K562 (cell line): Measurements from ENCODE around the gene NENF. TPM values are rescaled to one million over a fixed set of nuclear protein-coding genes. Genes with fewer than 3 reads are reported as not detected.

Source experiments
- ATAC-seq: fragments of 200-7000 bp; cut with Tn5 transposase; 3 replicates; pipeline ENCODE4 v1.9.1; 2020; ENCODE audit warnings: moderate library complexity
- BruUV-seq: library from RNA; stranded (reverse); fragments of 400-500 nt; replicated peaks from 2 replicates; lab custom pipeline; 2021; lab: Mats Ljungman, UMichigan
- CTCF ChIA-PET: fragments of 300-600 bp; formaldehyde crosslinking; extraction: SDS; loops from one replicate; lab custom pipeline; 2021; ENCODE audit warnings: low intra/inter-chr PET ratio; lab: Yijun Ruan, JAX
- POLR2A ChIA-PET: fragments of 300-600, 350-650 bp; sonication (Branson Sonifier 250); formaldehyde crosslinking; extraction: SDS; loops from one replicate; lab custom pipeline; 2021; ENCODE audit warnings: antibody characterized with exemption, inconsistent platforms; lab: Yijun Ruan, JAX
- DNase-seq, 4 experiments: peaks; one replicate each; pipeline versions ENCODE4 v3.0.0 to v3.0.0-alpha.2; 2011 to 2018; ENCODE audit warnings: low spot score in 3 of 4, mixed read lengths in 3 of 4; ENCODE audit errors: extremely low read depth in 1 of 4
- FAIRE-seq: peaks from 2 replicates; lab custom pipeline; 2011; peaks lifted over from hg19 to GRCh38; lab: Jason Lieb, UNC
- H2AFZ ChIP-seq: 2 replicates; pipeline ENCODE4 v1.6.0; 2011; ENCODE audit warnings: low read depth, low read length, control low read depth, inconsistent platforms
- H3K27ac ChIP-seq: fragments of 200-600 bp; 3 replicates; pipeline ENCODE4 v1.8.0; 2011; ENCODE audit warnings: low read depth, mild to moderate bottlenecking, control low read depth, inconsistent platforms, low read length, moderate library complexity, mixed read lengths; ENCODE audit errors: extremely low read depth
- H3K27me3 ChIP-seq, 2 experiments: fragments of 300-600 bp in 1 of 2; 2 replicates in 1 of 2; 3 replicates in 1 of 2; pipeline versions ENCODE4 v1.6.0 to v1.8.0; 2011; ENCODE audit warnings: inconsistent platforms in 2 of 2, low read length in 2 of 2, mild to moderate bottlenecking in 1 of 2, mixed read lengths in 1 of 2, moderate library complexity in 1 of 2; ENCODE audit not compliant: control insufficient read depth in 2 of 2, insufficient read depth in 2 of 2
- H3K36me3 ChIP-seq: fragments of 300-600 bp; 3 replicates; pipeline ENCODE4 v1.8.0; 2011; ENCODE audit warnings: mild to moderate bottlenecking, low read length, inconsistent platforms; ENCODE audit not compliant: control insufficient read depth, insufficient read depth
- H3K4me1 ChIP-seq, 2 experiments: fragments of 200-600 bp in 1 of 2; replicated peaks in 1 of 2; 2 replicates in 1 of 2; 3 replicates in 1 of 2; pipeline versions ENCODE4 v1.5.1 to v1.8.0; 2011; ENCODE audit warnings: inconsistent platforms in 2 of 2, low read length in 2 of 2, mild to moderate bottlenecking in 1 of 2, mixed read lengths in 1 of 2, moderate library complexity in 1 of 2; ENCODE audit not compliant: control insufficient read depth in 2 of 2, insufficient read depth in 2 of 2
- H3K4me2 ChIP-seq: 2 replicates; pipeline ENCODE4 v1.6.1; 2011; ENCODE audit warnings: low read length, control low read depth, inconsistent platforms, mixed read lengths; ENCODE audit not compliant: insufficient read depth
- H3K4me3 ChIP-seq: fragments of 200-600 bp; sonication (generic), shearing (Covaris generic); 2 replicates; pipeline ENCODE4 v1.5.1; 2016; ENCODE audit warnings: control low read depth, inconsistent platforms
- H3K79me2 ChIP-seq: fragments of 200-600 bp; 3 replicates; pipeline ENCODE4 v1.8.0; 2011; ENCODE audit warnings: low read length, inconsistent platforms; ENCODE audit not compliant: control insufficient read depth, insufficient read depth
- H3K9ac ChIP-seq, 2 experiments: 2 replicates each; pipeline versions ENCODE4 v1.6.0 to v1.6.1; 2011; ENCODE audit warnings: low read depth in 2 of 2, low read length in 2 of 2, control low read depth in 1 of 2, inconsistent platforms in 1 of 2, mild to moderate bottlenecking in 1 of 2, mixed read lengths in 1 of 2; ENCODE audit not compliant: insufficient read depth in 1 of 2
- H3K9me1 ChIP-seq: one replicate; pipeline ENCODE4 v1.6.0; 2011; ENCODE audit warnings: inconsistent platforms, mild to moderate bottlenecking, low read length, moderate library complexity; ENCODE audit not compliant: control insufficient read depth, insufficient read depth
- H3K9me3 ChIP-seq: replicated peaks from 2 replicates; pipeline ENCODE4 v1.5.1; 2011; ENCODE audit warnings: low read depth, low read length, inconsistent platforms; ENCODE audit not compliant: control insufficient read depth, insufficient read depth
- H4K20me1 ChIP-seq: replicated peaks from 2 replicates; pipeline ENCODE4 v1.6.1; 2011; ENCODE audit warnings: low read length, inconsistent platforms, mixed read lengths; ENCODE audit not compliant: control insufficient read depth, insufficient read depth
- CBFA2T2 ChIP-seq: fragments of 450-650 bp; conservative IDR thresholded peaks from 2 replicates; pipeline ENCODE4 v1.6.1; 2017; ENCODE audit warnings: mild to moderate bottlenecking
- COPS2 ChIP-seq: fragments of 450-650 bp; conservative IDR thresholded peaks from 2 replicates; pipeline ENCODE4 v1.6.1; 2016; ENCODE audit warnings: mild to moderate bottlenecking, moderate library complexity
- E2F1 ChIP-seq: sonication (generic); formaldehyde crosslinking; IDR thresholded peaks from 2 replicates; pipeline ENCODE4 v1.8.1; 2023; ENCODE audit warnings: mild to moderate bottlenecking, missing genetic modification reagents, moderate library complexity
- KLF10 ChIP-seq: fragments of 250-450 bp; sonication (Bioruptor Pico); IDR thresholded peaks from 2 replicates; pipeline ENCODE4 v1.6.1; 2021; ENCODE audit warnings: matching md5 sums
- NELFE ChIP-seq: IDR thresholded peaks from 2 replicates; pipeline ENCODE4 v1.6.1; 2011; ENCODE audit warnings: mild to moderate bottlenecking; ENCODE audit not compliant: insufficient read depth, insufficient read length
- PHF20 ChIP-seq: fragments of 450-650 bp; IDR thresholded peaks from 2 replicates; pipeline ENCODE4 v1.6.1; 2018; ENCODE audit not compliant: partially characterized antibody
- PREB ChIP-seq: sonication (generic); formaldehyde crosslinking; IDR thresholded peaks from 2 replicates; pipeline ENCODE4 v1.8.1; 2023; ENCODE audit warnings: mild to moderate bottlenecking, missing genetic modification reagents
- PTBP1 ChIP-seq: fragments of 200-400 bp; formaldehyde crosslinking; IDR thresholded peaks from 2 replicates; pipeline ENCODE4 v1.6.1; 2017; ENCODE audit warnings: low read depth, low read length
- PTRF ChIP-seq: fragments of 450-650 bp; IDR thresholded peaks from 2 replicates; pipeline ENCODE4 v1.6.1; 2016; ENCODE audit warnings: mild to moderate bottlenecking, missing genetic modification characterization, missing compliant biosample characterization
- TEAD1 ChIP-seq, 2 experiments: fragments of 450-650 bp in 1 of 2; sonication (generic) in 1 of 2; formaldehyde crosslinking; IDR thresholded peaks; 2 replicates each; pipeline versions ENCODE4 v1.4.0 to v1.8.0; 2020 to 2022; ENCODE audit warnings: mild to moderate bottlenecking in 2 of 2, missing genetic modification reagents in 1 of 2
- ZBED1 ChIP-seq: IDR thresholded peaks from 2 replicates; pipeline ENCODE4 v1.6.1; 2014
- ZC3H11A ChIP-seq: IDR thresholded peaks from 2 replicates; pipeline ENCODE4 v1.6.1; 2012; ENCODE audit warnings: low read depth, low read length, improper control_type of control experiment
- ZC3H4 ChIP-seq: sonication (generic); formaldehyde crosslinking; IDR thresholded peaks from 2 replicates; pipeline ENCODE4 v1.9.0; 2021; ENCODE audit warnings: missing genetic modification reagents, borderline replicate concordance
- ZNF232 ChIP-seq: sonication (generic); formaldehyde crosslinking; IDR thresholded peaks from 2 replicates; pipeline ENCODE4 v1.8.0; 2022; ENCODE audit warnings: mild to moderate bottlenecking, missing genetic modification reagents
- ZNF280A ChIP-seq: fragments of 450-650 bp; IDR thresholded peaks from 2 replicates; pipeline ENCODE4 v1.6.1; 2018; ENCODE audit warnings: mild to moderate bottlenecking, low read depth; ENCODE audit not compliant: partially characterized antibody
- ZNF778 ChIP-seq: fragments of 450-650 bp; formaldehyde crosslinking; IDR thresholded peaks from 2 replicates; pipeline ENCODE4 v1.4.0; 2020; ENCODE audit warnings: mild to moderate bottlenecking, moderate library complexity
- WGBS: fragments of 100-300 bp; shearing (Covaris generic); methylation state at CpG from one replicate; pipeline ENCODE4 v1.1.6; 2016; ENCODE audit warnings: low coverage, mixed read lengths; ENCODE audit not compliant: insufficient coverage; ENCODE audit errors: missing lambda C conversion rate; 5-methylcytosine and 5-hydroxymethylcytosine counted together
- in situ Hi-C: fragments of 300-500 bp; cut with MboI; formaldehyde crosslinking; loops from 4 replicates; pipeline ENCODE4 v1.15.0; 2018; ENCODE audit warnings: inconsistent platforms, mixed read lengths
- intact Hi-C: fragments of 100-400 bp; cut with micrococcal nuclease; formaldehyde crosslinking; loops from 2 replicates; pipeline ENCODE4 v1.14.2; 2022
- polyA plus RNA-seq, 8 experiments: library from polyadenylated mRNA; depleted of rRNA in 4 of 8; stranded (reverse) in 5 of 8; unstranded in 3 of 8; fragments of >200 nt; fragmentation: Nextera tagmentation in 2 of 8; fragmentation: Illumina TruSeq in 1 of 8; extraction: Ambion mirVana in 2 of 8; extraction: Trizol in 1 of 8; gene quantifications; 2 replicates each; pipeline versions ENCODE4 v1.2.1 to v1.2.3, GENCODE V29; 2011 to 2014; ENCODE audit warnings: inconsistent platforms in 1 of 8, missing spikeins in 1 of 8
- total RNA-seq, 7 experiments: library from RNA; depleted of rRNA in 6 of 7; stranded (reverse); fragments of >200 nt in 6 of 7; fragmentation: Illumina TruSeq in 2 of 7; extraction: Trizol in 2 of 7; gene quantifications; 2 replicates each; pipeline versions ENCODE4 v1.2.1 to v1.2.3, GENCODE V29; 2011 to 2021; ENCODE audit warnings: low replicate concordance in 1 of 7

The NENF gene
- total and polyA plus RNA-seq, 9 of the 15 experiments (the other 6 are each of a cell fraction or from before 2014, with no cell fraction given) = 6.1 to 100 (median 72.8) TPM

- peak; percentile 6 for FAIRE-seq
- in situ Hi-C loops = no loop called here
- CTCF ChIA-PET = interaction anchor here (0.7 kb wide), 1 partner anchor 17 kb away, joined by 3 read pairs; no protein-coding TSS in a partner anchor
- no peak for TF ChIP-seq ZNF280A
- TF ChIP-seq COPS2 = no peak
- TF ChIP-seq PTBP1 = no peak
- TF ChIP-seq ZNF232 (CRISPR knock-in tag) = no peak
- TF ChIP-seq ZNF778 (CRISPR knock-in tag) = no peak
- TF ChIP-seq TEAD1 (CRISPR knock-in tag; IDR thresholded peaks at IDR 0.05) = no peak
- no peak for TF ChIP-seq PTRF
- TF ChIP-seq E2F1 (CRISPR knock-in tag) = 0 out of 2 replicates have a peak, but pooled peaks have one; percentile 5
- TF ChIP-seq PREB (CRISPR knock-in tag) = 0 out of 2 replicates have a peak, but pooled peaks have one; percentile 35
- TF ChIP-seq ZC3H4 (CRISPR knock-in tag) = no peak
- TF ChIP-seq PHF20 = no peak
- no peak for TF ChIP-seq ZBED1
- TF ChIP-seq NELFE = no peak
- no peak for TF ChIP-seq CBFA2T2
- 0 out of 2 replicates have a peak, but pooled peaks have one; percentile 74 for TF ChIP-seq KLF10 (CRISPR knock-in tag)
- TF ChIP-seq ZC3H11A = no peak
Measured at GRCh38 chr1:212415107-212415841, 17.4 kb upstream of the NENF start.

More at GRCh38 chr1:212415107-212415841, 17.4 kb upstream of the NENF start:
- H3K9me3 ChIP-seq = no peaks in the 10 kb centered on the region
- H4K20me1 ChIP-seq = peaks cover 9% of the 10 kb centered on the region
- peak overlapping the region; percentile 86 for H2AFZ ChIP-seq
- POLR2A ChIA-PET = interaction anchor here (0.6 to 1.0 kb wide), 8 partner anchors 11 to 236 kb away, joined by 3 to 5 read pairs (median 3); partner anchors contain the start of gene NENF
- intact Hi-C loops = loop anchor here (2.0 kb wide), 1 partner anchor 18 kb away; the partner anchor contains the start of gene NENF
- peak overlapping the region; percentile 54 to 77 for H3K9ac ChIP-seq
- DNase-seq = peak; percentile 38 to 50 (median 40)
- 52% methylated on average over 13 of the region's 13 CpGs for WGBS
- H3K27me3 ChIP-seq = no peaks in the 10 kb centered on the region
- ATAC-seq = peak; percentile 1; the same call in 2 of the 3 replicates
- no peak overlapping the region; the same call in 1 of the 2 replicates for H3K4me3 ChIP-seq
- H3K4me1 ChIP-seq = peaks cover 23 to 38% of the 10 kb centered on the region in 2 experiments
- BruUV-seq = TSS peak; percentile 97
- peak overlapping the region; percentile 89 for H3K4me2 ChIP-seq
- peaks cover 21% of the 10 kb centered on the region; the same call in 2 of the 3 replicates for H3K36me3 ChIP-seq
- peak overlapping the region; percentile 63 for H3K27ac ChIP-seq
- H3K79me2 ChIP-seq = peaks cover 14% of the 10 kb centered on the region
- no peaks in the 10 kb centered on the region for H3K9me1 ChIP-seq
